Right cardiac atrium (tissue), 5 donors: Measurements from ENCODE around the gene RHOF. TPM values are rescaled to one million over a fixed set of nuclear protein-coding genes. Genes with fewer than 3 reads are reported as not detected.

Experiments used
- ATAC-seq, 2 donors: fragments of 200-7000 bp; cut with Tn5 transposase; one replicate each; pipeline versions ENCODE4 v1.8.0 to v1.9.1; 2020; ENCODE audit warnings: moderate library complexity in 2 of 2, mild to moderate bottlenecking in 1 of 2
- DNase-seq, 3 donors: peaks; one replicate each; pipeline ENCODE4 v3.0.0-alpha.2; 2020
- H3K27ac ChIP-seq: one replicate; pipeline ENCODE4 v1.5.1; 2013; ENCODE audit warnings: mild to moderate bottlenecking, low read length, control low read depth, moderate library complexity
- H3K27me3 ChIP-seq: one replicate; pipeline ENCODE4 v1.6.1; 2013; ENCODE audit not compliant: control insufficient read depth, insufficient read depth
- H3K4me1 ChIP-seq: one replicate; pipeline ENCODE4 v1.6.1; 2013; ENCODE audit warnings: low read length; ENCODE audit not compliant: control insufficient read depth, insufficient read depth
- H3K4me3 ChIP-seq: one replicate; pipeline ENCODE4 v1.5.1; 2013; ENCODE audit warnings: low read length, control low read depth
- H3K9me3 ChIP-seq: one replicate; pipeline ENCODE4 v1.6.1; 2013; ENCODE audit warnings: low read length; ENCODE audit not compliant: control insufficient read depth
- WGBS: extraction: QIAGEN DNeasy Blood & Tissue Kit; methylation state at CpG from one replicate; pipeline ENCODE4 v1.1.7; 2013; 5-methylcytosine and 5-hydroxymethylcytosine counted together
- intact Hi-C, 4 donors: fragments of 100-400 bp; cut with DNase I; formaldehyde crosslinking; loops; one replicate each; pipeline versions ENCODE4 v1.11.0 to v1.14.0; 2022 to 2023
- polyA plus RNA-seq: library from polyadenylated mRNA; stranded (reverse); fragments of 200-250 nt; gene quantifications from one replicate; pipeline ENCODE4 v1.2.3, GENCODE V29; 2013
- total RNA-seq, 4 donors: library from RNA; stranded (reverse); fragmentation: NEBNext Ultra II Directional; extraction: Animal tissue kit (Norgen Biotek cat#: 25700); gene quantifications; one replicate each; pipeline ENCODE4 v1.2.1, GENCODE V29; 2021
- donor health status: healthy with polysubstance abuse.
- donor health status: DM: no; HTN: yes; CAD: no.
- donor health status: DM: no; HTN: no; CAD: no.
- donor health status: DM: no; HTN: yes; CAD: no; lungs with severe emphysema.
- donor health status: DM: yes; HTN: yes; CAD: no.

Gene RHOF
- total and polyA plus RNA-seq, 5 donors = 11.2 to 23.3 (median 21.7) TPM

DNA sequence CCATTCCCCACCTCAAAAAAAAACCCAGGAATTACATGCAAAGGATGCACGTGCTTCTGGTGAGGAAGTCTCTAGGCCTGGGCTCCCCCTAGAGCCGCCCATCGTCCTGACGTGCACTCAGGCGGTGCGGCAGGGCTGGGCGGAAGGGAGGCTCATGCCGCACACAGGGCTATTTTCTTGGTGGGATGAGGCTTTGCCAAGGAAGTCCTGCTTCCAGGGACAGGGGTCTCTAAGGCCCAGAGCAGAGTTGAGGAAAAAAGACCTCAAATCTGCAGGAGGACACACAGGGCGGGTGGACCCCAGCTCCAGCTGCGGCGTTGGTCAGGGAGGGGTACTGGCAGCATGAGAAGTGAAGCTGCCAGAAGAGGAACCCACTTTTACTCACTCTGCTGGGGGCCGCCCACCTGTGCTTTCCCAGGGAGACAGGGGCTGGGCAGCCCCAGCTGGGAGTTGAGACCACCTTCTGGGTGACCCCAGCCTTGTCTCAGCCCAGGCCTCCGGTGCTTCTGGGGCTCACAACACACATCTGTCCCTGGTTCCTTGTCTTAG, 4.2 kb downstream of the RHOF start:
- H3K27me3 ChIP-seq = no peaks in the 10 kb centered on the region
- peak overlapping the region; percentile 31 for H3K27ac ChIP-seq
- DNase-seq (peak in 1 of 3 donors; percentile 72), ATAC-seq (no peak)
- 51% methylated on average over 13 of the region's 13 CpGs for WGBS
- no peak overlapping the region for H3K4me3 ChIP-seq
- no peaks in the 10 kb centered on the region for H3K4me1 ChIP-seq
- intact Hi-C loops = no loop called here
- no peaks in the 10 kb centered on the region for H3K9me3 ChIP-seq

DNA sequence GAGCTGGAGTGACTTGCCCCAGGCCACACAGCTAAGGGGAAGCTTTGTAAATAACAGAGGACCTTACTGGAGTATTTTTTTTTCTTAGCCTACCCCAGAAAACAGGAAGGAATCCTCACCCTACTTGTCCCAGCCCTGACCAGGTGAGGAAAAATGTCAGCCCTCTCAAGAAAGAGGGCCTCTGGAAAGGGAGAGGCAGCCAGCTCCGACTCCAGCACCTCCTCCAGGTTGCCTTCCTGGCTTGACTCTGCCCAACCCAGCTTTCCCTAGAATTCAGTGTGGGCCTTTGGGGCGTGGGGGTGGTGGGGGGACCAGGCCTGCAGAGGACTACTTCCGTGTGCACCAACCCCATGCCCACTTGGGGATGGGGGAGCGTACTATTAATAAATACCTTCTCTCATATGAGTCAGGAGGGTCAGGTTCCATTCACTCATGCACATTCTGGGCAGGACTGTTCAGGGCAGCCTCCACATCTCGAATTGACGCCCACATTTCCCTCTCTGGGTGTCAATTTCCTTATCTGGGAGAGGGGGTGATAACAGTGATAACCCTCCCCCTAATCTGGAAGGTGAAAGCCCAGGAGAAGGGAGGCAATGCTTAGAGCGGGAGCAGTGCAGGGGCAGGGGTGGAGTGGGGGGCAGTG, 5.2 kb downstream of the RHOF start:
- Histone ChIP-seq H3K9me3 (no peaks in the 10 kb centered on the region), H3K4me1 (no peaks in the 10 kb centered on the region), H3K4me3 (no peak overlapping the region), H3K27me3 (no peaks in the 10 kb centered on the region), H3K27ac (no peak overlapping the region)
- intact Hi-C loops = no loop called here
- DNase-seq (peak in 1 of 3 donors; percentile 19), ATAC-seq (no peak)
- WGBS = 70% methylated on average over 7 of the region's 7 CpGs

DNA sequence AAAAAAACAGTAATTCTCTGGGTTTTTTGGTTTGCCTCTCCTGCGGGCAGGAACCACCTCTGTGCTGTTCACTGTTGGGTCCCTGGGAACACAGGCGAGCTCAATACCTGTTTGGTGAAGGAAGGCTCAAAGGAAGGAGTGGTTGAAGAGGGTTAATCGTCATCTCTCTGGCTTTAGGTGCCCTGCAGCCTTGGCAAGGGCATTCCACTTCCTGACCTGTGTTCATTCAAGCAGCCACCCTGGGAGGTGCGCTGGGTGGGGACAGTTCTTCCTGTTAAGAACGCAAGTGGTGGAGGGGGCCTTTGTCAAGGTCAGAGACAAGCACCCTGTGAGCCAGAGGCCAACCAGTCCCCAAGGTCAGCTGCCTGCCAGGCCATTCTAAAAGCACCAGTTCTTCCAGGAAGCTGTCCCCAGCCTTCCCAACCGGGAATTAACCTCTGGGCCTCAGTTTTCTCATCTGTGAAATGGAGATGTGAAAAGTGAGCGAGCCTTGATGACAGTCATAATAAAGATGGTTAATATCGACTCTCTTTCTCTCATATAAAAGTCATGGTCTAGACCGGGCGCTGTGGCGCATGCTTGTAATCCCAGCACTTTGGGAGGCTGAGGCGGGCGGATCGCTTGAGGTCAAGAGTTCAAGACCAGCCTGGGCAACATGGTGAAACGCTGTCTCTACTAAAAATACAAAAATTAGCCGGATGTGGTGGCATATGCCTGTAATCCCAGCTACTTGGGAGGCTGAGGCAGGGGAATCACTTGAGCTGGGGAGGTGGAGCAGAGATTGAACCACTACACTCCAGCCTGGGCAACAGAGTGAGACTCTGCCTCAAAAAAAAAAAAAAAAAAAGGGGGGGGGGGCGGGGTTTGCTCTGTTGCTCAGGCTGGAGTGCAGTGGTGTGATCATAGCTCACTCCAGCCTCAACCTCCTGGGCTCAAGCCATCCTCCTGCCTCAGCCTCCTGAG, 6.1 kb downstream of the RHOF start:
- ATAC-seq (no peak), DNase-seq (peak in 1 of 3 donors; percentile 61)
- Histone ChIP-seq H3K27me3 (no peaks in the 10 kb centered on the region), H3K27ac (no peak overlapping the region), H3K9me3 (no peaks in the 10 kb centered on the region), H3K4me1 (no peaks in the 10 kb centered on the region), H3K4me3 (no peak overlapping the region)
- WGBS = 83% methylated on average over 17 of the region's 17 CpGs
- intact Hi-C loops = no loop called here

DNA sequence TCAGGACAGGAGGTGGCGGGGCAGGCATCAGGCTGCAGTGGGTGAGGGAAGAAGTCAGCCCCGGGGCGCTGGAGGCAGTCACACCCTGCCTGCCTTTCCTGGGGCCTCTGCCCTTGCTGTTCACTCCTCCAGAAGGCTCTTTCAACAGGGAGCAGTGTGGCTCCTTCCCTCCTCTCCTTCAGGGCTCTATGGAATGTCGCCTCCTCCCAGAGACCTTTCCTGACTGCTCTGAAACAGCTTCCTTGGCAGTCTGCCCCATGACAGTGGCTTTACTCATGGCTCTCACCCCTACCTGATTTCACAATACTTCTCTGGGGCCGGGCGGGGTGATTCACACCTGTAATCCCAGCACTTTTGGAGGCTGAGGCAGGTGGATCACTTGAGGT, 7.1 kb downstream of the RHOF start:
- DNase-seq (peak in 1 of 3 donors; percentile 49), ATAC-seq (peak in 1 of 2 donors; percentile 14)
- no peaks in the 10 kb centered on the region for H3K27me3 ChIP-seq
- WGBS = 63% methylated on average over 6 of the region's 6 CpGs
- intact Hi-C loops = no loop called here
- no peak overlapping the region for H3K27ac ChIP-seq
- no peaks in the 10 kb centered on the region for H3K4me1 ChIP-seq
- no peaks in the 10 kb centered on the region for H3K9me3 ChIP-seq
- no peak overlapping the region for H3K4me3 ChIP-seq

DNA sequence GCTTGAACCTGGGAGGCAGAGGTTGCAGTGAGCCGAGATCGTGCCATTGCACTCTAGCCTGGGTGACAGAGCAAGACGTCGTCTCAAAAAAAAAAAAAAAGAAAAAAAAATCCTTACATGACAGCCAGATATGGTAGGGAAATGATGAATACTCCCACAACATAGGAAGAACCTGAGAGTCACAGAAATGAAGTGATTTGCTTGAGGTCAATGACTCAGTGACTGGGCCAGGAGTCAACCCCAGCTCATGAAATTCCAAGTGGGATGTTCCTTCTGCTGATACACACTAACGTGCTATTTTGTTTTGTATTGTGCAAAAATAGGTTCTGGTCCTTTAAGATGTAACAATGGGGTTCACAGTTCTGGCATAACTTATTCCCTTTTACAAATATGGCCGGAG, 9.0 kb downstream of the RHOF start:
- peak in 1 of 3 donors; percentile 22 for DNase-seq
- no peak for ATAC-seq
- 49% methylated on average over 6 of the region's 6 CpGs for WGBS
- H3K4me1 ChIP-seq = no peaks in the 10 kb centered on the region
- no peak overlapping the region for H3K27ac ChIP-seq
- H3K27me3 ChIP-seq = no peaks in the 10 kb centered on the region
- intact Hi-C loops = no loop called here
- no peak overlapping the region for H3K4me3 ChIP-seq
- H3K9me3 ChIP-seq = no peaks in the 10 kb centered on the region

DNA sequence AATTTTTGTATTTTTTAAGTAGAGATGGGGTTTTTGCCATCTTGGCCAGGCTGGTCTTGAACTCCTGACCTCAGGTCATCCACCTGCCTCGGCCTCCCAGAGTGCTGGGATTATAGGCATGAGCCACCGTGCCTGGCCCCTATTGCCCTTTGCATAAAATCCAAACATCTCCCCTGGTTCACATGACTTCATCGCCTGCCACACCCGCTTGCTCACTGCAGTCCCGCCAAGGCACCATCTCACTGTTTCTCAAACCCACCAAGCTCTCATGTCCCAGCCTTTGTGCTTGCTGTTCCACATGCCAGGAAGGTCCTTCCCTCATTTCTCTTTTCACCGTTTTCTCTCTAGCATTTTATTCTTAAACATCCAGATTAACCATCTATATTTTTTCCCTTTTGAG, 9.7 kb downstream of the RHOF start:
- ATAC-seq (no peak), DNase-seq (peak in 1 of 3 donors; percentile 24)
- intact Hi-C loops = no loop called here
- Histone ChIP-seq H3K4me3 (no peak overlapping the region), H3K4me1 (no peaks in the 10 kb centered on the region), H3K27me3 (no peaks in the 10 kb centered on the region), H3K9me3 (no peaks in the 10 kb centered on the region), H3K27ac (no peak overlapping the region)
- WGBS = 77% methylated on average over 6 of the region's 6 CpGs

DNA sequence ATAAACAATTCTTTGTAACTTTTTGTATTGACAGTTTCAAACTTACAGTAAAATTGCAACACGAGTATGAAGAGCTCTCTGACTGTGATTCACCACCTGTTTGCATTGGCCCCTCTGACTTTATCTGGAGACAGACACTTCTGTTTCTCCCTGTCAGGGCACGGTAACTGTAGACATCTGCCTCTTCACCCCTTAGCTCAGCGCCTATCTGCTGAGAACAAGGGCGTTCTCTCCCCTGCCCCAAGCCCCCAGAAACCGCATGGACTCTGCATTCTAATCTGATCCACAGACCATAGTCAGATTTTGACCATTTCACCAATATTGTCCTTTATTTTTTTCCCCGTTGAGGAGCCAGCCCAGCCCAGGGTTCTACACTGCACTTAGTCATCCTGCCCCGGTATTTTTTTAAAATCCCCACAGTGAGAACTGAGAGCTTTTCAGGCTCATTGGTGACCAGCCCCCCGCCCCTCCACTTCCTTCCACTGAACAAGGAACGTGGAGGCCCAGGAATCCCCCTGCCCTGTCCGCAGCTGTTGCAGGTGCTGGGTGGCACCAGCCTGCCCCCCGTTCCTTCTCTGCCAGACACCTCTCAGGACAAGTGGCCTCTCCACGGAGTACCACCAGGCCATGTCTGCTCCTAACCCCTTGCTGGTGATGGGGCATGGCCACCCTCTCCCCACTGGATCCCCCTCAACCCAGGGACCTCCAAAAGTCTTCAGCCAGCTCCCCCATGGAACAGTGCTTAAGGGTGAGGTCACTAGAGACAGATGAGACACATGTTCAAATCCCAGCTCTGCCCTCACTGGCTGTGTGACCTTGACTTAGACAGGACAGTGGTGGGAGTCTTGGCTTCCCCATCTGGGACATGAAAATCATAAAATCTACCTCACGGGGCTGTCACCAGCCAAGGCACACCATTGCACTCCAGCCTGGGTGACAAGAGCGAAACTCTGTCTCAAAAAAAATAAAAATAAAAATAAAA, 11.2 kb downstream of the RHOF start:
- H3K4me3 ChIP-seq = no peak overlapping the region
- peak in 1 of 3 donors; percentile 26 for DNase-seq
- WGBS = 40% methylated on average over 14 of the region's 14 CpGs
- H3K27ac ChIP-seq = no peak overlapping the region
- no peaks in the 10 kb centered on the region for H3K4me1 ChIP-seq
- intact Hi-C loops = no loop called here
- no peaks in the 10 kb centered on the region for H3K27me3 ChIP-seq
- peak; percentile 9 to 22 for ATAC-seq
- H3K9me3 ChIP-seq = no peaks in the 10 kb centered on the region

DNA sequence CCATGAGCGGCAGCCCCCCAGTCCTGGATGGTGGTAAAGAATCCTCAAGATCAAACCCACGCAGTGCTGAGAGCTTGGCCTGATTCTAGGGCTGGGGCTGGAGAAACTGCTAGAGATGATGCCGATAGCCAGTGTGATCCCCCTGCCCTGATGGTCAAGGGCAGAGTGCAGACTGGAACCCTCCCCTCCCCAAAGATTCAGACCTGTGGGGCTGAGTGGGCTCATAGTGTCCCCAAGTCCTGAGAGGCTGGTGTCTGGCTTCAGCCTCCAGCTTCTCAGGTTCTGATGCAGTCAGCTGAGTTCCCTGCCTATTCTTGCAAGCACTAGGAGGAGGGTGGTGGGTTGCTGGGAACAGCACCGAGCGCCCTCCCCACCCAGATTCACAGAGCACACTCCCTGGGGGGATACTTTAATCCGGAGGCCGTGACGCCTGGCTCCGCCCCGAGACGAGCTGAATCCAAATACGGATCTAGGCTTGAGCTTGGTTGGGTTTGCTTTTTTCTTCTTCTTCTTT, 11.9 kb downstream of the RHOF start:
- Histone ChIP-seq H3K27me3 (no peaks in the 10 kb centered on the region), H3K4me1 (no peaks in the 10 kb centered on the region), H3K27ac (no peak overlapping the region), H3K4me3 (no peak overlapping the region), H3K9me3 (no peaks in the 10 kb centered on the region)
- intact Hi-C loops = no loop called here
- 39% methylated on average over 12 of the region's 12 CpGs for WGBS
- DNase-seq (peak in 2 of 3 donors; percentile 72 to 73), ATAC-seq (peak; percentile 18 to 33)

DNA sequence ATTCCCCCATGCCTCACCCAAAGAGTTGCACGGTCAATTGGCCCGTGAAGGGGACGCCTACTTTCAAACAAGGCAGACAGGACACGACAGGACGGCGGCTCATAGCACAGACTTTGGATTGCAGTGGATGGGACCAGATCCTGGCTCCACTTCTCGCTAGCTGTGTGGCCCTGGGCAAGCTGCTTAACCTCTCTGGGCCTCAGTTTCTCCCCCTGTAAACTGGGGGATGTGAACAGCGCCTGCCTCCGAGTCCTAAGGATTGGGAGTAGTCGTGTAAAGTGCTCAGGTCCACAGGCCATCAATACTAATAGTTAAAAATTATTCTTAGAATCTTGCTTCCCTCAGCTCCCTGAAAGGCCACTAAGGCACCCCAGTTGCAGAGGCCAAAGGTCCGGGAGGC, 13.1 kb downstream of the RHOF start:
- H3K27ac ChIP-seq = no peak overlapping the region
- ATAC-seq (no peak), DNase-seq (peak in 1 of 3 donors; percentile 13)
- intact Hi-C loops = no loop called here
- no peaks in the 10 kb centered on the region for H3K4me1 ChIP-seq
- no peak overlapping the region for H3K4me3 ChIP-seq
- H3K27me3 ChIP-seq = no peaks in the 10 kb centered on the region
- 95% methylated on average over 11 of the region's 11 CpGs for WGBS
- no peaks in the 10 kb centered on the region for H3K9me3 ChIP-seq

DNA sequence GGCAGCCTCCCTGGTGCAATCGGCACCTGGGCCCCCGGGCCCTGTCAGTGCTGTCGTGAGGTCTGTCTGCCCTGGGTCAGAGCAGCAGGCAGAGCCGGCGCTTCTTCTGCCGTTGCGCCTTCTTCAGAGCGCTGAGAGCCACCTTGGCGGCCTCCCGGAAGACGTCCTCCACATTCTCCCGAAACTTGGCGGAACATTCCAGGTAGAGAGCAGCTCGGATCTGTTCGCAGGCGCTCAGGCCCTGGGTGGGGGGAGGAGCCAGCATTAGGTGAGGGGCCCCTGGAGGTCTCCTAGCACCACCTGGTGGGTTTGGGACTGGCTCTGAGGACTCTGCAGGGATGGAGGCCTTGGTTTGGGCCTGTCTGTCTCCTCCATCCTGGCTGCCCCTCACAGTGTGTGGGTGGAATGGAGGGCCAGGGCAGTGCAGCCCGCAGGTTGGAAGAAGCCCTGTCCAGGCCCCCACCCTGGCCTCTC, 14.0 kb downstream of the RHOF start:
- intact Hi-C loops = loop anchor here in 2 of 4 donors (5.0 kb wide), 2 partner anchors 33 to 82 kb away; no protein-coding TSS in a partner anchor
- H3K4me3 ChIP-seq = no peak overlapping the region
- no peaks in the 10 kb centered on the region for H3K27me3 ChIP-seq
- H3K9me3 ChIP-seq = no peaks in the 10 kb centered on the region
- ATAC-seq = no peak
- 91% methylated on average over 17 of the region's 17 CpGs for WGBS
- peak in 1 of 3 donors; percentile 42 for DNase-seq
- no peaks in the 10 kb centered on the region for H3K4me1 ChIP-seq
- H3K27ac ChIP-seq = no peak overlapping the region
